Fibroblast of skin of left quadriceps (primary cell): ENCODE measurements around the gene LYL1.

Experiments used
- DNase-seq, 2 experiments: peaks; one replicate each; pipeline ENCODE4 v3.0.0-alpha.2; 2013; ENCODE audit warnings: low read depth in 2 of 2

The LYL1 gene

GRCh38 chr19:13104848-13105711, 2.4 kb upstream of the LYL1 start:
- no peak for DNase-seq

GRCh38 chr19:13104360-13104847, 1.7 kb upstream of the LYL1 start:
- DNase-seq = no peak

GRCh38 chr19:13103581-13104359, 1.1 kb upstream of the LYL1 start:
- DNase-seq = no peak

GRCh38 chr19:13102416-13102665, 317 bp downstream of the LYL1 start:
- no peak for DNase-seq

- no peak for DNase-seq
Measured at GRCh38 chr19:13101590-13102415, 855 bp downstream of the LYL1 start.

GRCh38 chr19:13100841-13101589, 1.6 kb downstream of the LYL1 start:
- no peak for DNase-seq

- DNase-seq = no peak
Measured at GRCh38 chr19:13100031-13100588, 2.5 kb downstream of the LYL1 start.

GRCh38 chr19:13099073-13099999, 3.3 kb downstream of the LYL1 start:
- no peak for DNase-seq

- peak in 1 of 2 experiments; percentile 41 for DNase-seq
Measured at GRCh38 chr19:13098277-13099072, 4.2 kb downstream of the LYL1 start.

GRCh38 chr19:13097463-13098258, 5.0 kb downstream of the LYL1 start:
- DNase-seq = no peak

GRCh38 chr19:13097033-13097462, 5.6 kb downstream of the LYL1 start:
- DNase-seq = no peak

- no peak for DNase-seq
Measured at GRCh38 chr19:13095934-13096927, 6.4 kb downstream of the LYL1 start.

- DNase-seq = no peak
Measured at GRCh38 chr19:13095393-13095784, 7.3 kb downstream of the LYL1 start.

- no peak for DNase-seq
Measured at GRCh38 chr19:13094771-13095392, 7.8 kb downstream of the LYL1 start.

- DNase-seq = no peak
Measured at GRCh38 chr19:13094106-13094504, 8.6 kb downstream of the LYL1 start.

GRCh38 chr19:13093407-13094105, 9.1 kb downstream of the LYL1 start:
- DNase-seq = peak; percentile 65 to 67
